Stomach (tissue), 4 donors: ENCODE data around the gene TACC3.

Experiments used
- EP300 ChIP-seq: sonication (generic); formaldehyde crosslinking; IDR thresholded peaks from one replicate; pipeline ENCODE4 v1.6.1; 2017; ENCODE audit warnings: antibody characterized with exemption
- POLR2A ChIP-seq, 4 donors: fragments of 450-650 bp; IDR thresholded peaks; one replicate each; pipeline ENCODE4 v1.6.1; 2016; ENCODE audit warnings: antibody characterized with exemption in 4 of 4, control low read depth in 2 of 4, mild to moderate bottlenecking in 1 of 4, moderate library complexity in 1 of 4
- POLR2AphosphoS5 ChIP-seq, 3 donors: sonication (generic); formaldehyde crosslinking; IDR thresholded peaks; one replicate each; pipeline ENCODE4 v1.6.1; 2016; ENCODE audit warnings: antibody characterized with exemption in 3 of 3
- TF ChIP-seq, protein P1 (sequence below), 7 experiments: fragments of 450-650 bp in 4 of 7; fragments of 200-600 bp in 3 of 7; sonication (generic) in 3 of 7; IDR thresholded peaks; one replicate each; pipeline ENCODE4 v1.5.1; 2016 to 2019; ENCODE audit warnings: antibody characterized with exemption in 7 of 7, control low read depth in 2 of 7, mild to moderate bottlenecking in 1 of 7

DNA sequence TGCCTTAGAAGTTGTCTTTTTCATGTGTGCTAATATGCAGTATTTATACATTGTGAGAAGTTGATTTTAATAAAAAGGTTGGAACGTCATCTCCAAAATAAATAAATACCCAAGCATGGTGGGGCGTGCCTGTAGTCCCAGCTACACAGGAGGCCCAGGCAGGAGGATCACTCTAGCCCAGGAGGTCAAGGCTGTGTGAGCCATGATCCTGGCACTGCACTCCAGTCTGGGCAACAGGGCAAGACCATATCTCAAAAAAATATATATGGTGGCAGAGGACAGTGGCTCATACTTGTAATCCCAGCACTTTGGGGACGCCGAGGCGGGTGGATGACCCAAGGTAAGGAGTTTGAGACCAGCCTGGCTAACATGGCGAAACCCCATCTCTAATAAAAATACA, 15.6 kb upstream of the TACC3 start:
- TF ChIP-seq, protein P1, sequence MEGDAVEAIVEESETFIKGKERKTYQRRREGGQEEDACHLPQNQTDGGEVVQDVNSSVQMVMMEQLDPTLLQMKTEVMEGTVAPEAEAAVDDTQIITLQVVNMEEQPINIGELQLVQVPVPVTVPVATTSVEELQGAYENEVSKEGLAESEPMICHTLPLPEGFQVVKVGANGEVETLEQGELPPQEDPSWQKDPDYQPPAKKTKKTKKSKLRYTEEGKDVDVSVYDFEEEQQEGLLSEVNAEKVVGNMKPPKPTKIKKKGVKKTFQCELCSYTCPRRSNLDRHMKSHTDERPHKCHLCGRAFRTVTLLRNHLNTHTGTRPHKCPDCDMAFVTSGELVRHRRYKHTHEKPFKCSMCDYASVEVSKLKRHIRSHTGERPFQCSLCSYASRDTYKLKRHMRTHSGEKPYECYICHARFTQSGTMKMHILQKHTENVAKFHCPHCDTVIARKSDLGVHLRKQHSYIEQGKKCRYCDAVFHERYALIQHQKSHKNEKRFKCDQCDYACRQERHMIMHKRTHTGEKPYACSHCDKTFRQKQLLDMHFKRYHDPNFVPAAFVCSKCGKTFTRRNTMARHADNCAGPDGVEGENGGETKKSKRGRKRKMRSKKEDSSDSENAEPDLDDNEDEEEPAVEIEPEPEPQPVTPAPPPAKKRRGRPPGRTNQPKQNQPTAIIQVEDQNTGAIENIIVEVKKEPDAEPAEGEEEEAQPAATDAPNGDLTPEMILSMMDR (IDR thresholded peaks at IDR 0.05), result no peak
- no peak for TF ChIP-seq POLR2AphosphoS5 (IDR thresholded peaks at IDR 0.05)
- no peak for TF ChIP-seq POLR2A (IDR thresholded peaks at IDR 0.05)
- TF ChIP-seq EP300, result no peak
